Putamen (tissue), 1 donor: ENCODE measurements around the gene ATP5PB.

Source experiments
- DNase-seq: peaks from one replicate; pipeline ENCODE4 v3.0.0-alpha.2; 2016; ENCODE audit warnings: low spot score

The ATP5PB gene

DNA sequence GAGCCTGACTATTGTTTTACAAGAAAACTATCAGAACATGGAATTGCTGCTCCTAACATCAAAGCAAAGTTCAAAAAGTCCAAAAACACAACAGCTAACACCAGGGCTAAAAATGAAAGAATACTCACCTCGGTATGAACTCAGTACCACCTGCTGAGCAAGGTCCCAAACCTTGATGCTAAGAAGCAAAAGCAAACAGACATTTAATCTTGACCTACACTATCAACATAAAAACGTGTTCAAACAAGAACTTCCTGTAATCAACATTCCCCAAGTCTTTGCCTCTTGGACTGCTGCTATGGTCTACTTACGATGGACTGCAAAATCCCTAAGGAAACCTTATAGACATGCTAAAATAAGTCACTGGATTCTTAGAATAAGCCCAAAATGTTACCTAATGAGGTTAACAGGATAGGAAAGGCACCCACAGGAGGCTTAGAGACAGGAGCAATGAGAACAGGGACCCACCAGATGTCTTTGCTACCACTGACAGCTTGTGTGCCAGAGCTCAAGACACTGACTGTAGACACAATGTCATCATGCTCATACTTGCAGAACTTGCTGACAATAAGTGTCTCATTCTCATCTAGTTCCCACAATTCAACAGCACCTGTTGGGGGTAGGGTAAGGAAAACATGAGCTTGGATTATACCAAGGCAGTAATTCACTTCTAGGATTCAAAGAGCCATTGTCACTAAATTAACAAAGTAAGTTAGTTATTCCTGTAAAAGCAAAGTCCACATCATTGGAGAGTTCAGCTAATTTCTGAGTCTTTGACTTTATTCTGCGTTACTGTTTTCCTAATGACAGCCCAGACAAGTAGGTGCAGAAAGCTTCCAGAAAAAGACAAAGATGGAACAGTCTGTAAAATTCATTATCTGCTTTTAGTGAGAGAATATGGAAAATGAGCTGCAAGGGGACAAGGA, 2.0 kb upstream of the ATP5PB start:
- no peak for DNase-seq

DNA sequence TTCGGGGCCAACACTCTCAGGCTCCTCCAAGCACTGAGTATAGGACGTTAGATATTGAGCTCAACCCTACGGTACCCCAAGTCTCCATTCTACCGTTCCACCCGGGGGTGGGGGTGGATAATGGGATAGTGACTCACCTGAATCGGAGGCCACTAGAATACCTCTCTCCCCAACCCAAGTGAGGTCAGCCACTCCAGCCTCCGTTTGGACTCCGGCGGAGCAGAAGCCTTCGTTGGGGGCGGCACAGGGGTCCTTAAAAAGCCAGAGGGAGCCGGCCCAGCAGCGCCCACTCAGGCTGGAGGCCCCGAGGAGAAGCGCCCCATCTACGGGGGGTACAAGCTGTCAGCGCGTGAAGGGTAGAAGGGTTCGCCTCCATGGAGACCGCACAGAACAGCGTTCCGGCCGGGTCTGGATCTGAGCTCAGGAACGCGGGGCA, 764 bp upstream of the ATP5PB start:
- no peak for DNase-seq

DNA sequence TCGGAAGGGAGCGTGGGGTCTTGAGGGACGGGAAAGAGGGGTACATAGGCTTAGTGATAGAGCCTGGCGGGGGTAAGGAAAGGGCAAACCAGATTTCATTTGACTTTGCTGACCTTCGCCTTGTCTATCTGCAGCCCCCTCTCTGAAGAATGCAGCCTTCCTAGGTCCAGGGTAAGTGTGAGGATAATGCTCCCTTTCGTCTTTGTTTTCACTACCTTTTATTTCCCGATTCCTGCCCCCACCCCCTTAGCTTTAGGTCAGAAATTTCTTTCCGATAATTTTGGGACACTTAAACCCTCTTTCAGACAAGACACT, 396 bp downstream of the ATP5PB start:
- DNase-seq, result no peak

DNA sequence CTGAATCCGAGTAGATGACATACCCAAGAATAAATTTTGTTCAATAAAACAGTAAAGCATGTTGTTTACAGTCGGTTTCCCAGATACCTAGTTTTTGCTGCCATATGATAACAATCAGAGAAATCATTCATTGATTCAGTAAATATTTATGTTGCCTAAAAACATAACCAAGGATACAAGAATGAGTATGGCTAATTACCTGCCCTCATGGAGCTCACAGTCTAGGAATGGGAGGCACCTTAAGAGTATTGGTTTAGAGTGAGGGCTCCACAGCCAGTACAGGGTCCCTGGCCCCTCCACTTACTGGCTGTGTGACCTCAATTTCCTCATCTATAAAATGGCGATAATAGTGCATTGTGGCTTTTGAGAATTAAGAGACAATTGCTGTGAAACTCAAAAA, 921 bp downstream of the ATP5PB start:
- DNase-seq, result no peak

DNA sequence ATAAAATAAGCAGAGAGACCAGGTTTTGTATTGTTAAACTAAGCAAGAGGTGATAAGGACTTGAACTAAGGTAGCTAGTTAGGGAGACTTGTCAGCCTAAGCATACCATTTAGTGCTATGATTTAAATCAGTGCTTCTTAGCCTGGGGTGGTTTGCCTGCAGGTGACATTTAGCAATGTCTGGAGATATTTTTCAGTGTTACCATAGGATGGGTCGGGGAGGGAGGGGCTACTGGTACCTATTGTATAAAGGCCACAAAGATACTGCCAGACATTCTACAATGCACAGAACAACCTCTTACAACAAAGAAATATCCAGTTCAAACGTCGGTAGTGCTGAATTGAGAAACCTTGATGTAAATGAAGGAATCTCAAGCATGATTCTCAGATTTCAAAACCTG, 3.3 kb downstream of the ATP5PB start:
- no peak for DNase-seq

DNA sequence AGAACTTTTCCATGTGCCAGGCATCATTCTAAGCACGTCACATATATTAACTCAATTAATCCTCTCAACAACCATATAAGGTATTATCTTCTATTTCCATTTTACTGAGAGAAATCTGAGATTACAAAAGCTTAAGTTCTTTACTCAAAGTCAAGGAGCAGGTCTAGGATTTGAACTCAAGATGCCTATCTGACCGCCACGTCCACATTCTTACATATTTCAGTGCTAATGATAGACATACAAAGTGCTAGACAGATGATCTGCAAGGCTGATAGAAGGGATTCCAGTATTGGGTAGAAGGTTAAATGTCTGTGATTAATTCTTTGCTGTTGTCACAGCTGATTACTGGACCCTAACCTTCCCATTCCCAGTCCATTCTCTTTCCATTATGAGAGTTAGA, 4.4 kb downstream of the ATP5PB start:
- no peak for DNase-seq

DNA sequence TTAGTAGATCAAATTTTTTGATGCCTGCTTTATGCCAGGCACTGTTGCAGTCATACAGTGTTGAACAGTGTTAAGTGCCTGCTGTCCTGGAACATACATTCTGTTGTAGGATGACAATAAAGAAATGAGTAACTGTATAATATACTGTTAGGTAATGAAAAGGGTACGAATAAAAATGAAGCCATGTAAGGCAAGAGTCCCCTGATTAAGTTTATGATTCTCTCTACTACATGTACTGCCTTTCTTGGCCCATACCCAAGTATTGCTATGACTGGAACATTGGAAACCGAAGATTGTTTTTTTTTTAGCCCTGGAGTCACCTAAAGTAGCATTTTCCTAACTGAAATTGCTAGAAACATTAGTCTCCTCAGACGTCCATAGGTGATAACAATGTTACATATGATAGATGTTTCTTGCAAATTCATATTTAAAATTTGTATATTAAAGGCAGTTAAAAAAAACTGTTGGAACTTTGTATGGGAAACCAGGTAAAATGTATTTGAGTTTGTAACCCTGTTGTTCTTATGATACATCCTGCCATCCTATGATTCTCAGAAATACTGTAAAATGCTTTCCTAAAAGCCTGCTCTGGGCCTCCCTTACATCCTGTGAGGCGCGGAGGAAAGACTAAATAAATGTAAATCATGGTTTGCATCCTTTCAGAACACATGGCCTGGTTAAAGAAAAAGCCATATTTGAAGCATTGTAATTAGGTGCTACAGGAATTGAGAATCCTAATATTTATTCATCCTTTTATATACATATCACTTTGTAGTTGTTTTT, 5.8 kb downstream of the ATP5PB start:
- DNase-seq, result no peak

DNA sequence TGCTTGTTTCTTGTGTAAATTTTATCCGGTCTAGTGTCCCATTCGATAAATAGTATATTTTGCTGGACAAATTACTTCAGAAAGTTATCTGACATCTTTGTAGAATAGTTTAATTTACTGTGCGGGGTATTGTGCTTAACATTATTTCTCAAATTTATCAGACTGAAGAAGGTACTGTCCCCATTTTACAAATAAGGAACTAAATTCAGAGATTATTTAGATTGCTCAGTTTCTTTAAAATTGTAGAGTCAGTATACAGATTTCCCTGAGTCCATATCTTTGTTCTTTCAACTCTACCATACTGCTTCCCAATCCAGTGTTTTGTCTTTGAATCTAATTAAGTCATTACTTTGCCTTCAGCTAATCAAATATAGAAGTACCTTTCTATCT, 6.4 kb downstream of the ATP5PB start:
- DNase-seq, result no peak

DNA sequence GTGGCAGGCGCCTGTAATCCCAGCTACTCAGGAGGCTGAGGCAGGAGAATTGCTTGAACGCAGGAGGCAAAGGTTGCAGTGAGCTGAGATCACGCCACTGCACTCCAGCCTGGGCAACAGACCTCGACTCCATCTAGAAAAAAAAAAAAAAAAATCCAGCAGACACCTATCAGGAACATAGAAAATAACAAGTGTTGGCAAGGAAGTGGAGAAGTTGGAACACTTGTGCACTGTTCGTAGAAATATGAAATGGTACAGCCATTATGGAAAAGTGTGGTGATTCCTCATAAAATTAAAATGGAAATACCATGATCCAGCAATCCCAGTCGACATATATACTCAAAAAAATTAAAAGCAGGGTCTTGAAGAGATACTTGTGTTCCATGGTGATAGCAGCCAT, 12.5 kb downstream of the ATP5PB start:
- no peak for DNase-seq

DNA sequence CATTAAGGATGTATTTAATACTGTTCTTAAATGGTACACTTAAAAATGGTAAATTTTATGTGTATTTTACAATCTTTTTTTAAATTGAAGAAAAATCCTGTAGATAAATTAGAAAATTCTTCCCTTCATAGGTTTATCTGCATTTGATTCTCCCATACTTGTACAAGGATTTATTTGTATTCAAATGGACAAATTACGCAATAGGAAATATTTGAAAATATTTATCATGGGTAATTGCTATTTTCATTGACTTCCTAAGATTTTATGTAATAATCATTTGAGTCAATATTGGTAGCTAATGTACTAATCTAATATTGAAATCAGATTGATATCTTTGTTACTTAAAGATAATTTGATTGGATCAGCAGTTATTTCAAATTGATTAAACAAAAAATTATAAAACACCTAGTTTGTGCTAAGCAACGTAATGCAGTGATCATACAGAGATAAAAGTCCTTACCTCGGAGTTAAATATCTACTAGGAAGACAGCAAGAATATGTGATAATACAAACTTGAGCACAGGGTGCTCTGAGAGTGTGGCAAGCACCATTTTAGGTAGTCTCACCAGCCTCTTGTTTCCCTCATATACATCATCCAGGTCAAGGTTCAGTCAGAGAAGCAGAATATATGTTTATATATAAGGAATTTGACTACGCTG, 13.2 kb downstream of the ATP5PB start:
- DNase-seq, result no peak

DNA sequence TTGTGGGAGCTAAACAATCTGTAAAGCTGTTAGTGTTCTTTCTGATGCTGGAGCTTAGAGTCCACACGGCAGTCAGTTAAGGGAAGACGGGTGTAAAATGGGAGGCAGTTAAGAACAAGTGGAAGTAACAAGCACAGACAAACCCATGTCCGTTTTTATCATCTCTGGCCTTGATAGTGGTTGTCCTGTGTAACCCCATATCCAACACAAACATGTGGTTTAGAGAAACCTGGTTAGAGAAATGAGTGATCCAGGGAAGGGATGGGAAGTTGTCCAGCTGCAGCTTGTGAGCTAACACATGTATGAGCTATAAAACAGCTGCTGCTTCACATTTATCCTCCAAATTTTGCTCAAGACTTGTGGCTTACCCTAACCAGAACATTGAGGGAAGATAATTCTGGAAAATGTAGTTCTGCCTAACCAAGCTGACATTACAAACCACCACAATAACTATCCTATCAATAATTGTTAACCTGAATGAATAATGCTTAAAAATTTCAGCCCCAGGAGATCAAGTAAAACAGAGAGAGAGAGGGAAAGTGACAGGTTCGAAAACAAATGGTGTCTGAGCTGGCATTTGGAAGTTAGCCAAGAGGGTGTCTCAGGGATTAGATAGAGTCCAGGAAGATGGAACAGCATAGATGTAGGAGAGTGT, 13.9 kb downstream of the ATP5PB start:
- no peak for DNase-seq

DNA sequence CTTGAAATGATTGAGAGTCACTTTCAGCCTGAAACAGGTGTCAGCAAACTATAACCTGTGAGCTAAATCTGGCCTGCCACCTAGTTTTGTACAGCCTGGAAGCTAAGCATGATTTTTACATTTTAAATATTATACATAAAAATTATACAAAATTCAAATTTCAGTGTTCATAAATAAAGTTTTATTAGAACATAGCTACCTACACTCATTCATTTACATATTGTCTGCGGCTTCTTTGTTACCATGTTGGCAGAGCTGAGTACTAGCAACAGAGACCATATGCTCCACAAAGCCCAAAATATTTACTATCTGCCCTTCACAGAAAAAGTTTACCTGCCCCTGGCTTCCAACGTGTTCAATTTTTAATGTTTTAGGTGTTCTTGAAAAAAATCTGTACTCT, 16.5 kb downstream of the ATP5PB start:
- DNase-seq, result no peak

DNA sequence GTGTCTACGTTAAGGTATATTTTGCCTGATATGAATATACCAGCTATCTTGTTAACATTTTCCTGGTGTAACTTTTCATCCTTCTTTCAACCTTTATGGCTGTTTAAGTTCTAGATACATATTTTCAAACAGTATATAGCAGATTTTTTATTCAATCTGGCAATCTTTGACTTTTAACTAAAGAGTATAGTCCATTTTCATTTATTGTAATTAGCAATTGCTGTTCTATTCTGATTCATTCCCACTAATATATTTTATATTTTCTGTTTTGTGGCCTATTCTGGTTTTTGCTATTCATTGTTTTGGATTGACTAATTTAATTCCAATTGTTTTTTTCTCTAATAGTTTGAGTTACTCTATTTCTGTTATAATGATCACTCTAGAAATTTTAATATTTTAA, 17.2 kb downstream of the ATP5PB start:
- DNase-seq, result no peak

DNA sequence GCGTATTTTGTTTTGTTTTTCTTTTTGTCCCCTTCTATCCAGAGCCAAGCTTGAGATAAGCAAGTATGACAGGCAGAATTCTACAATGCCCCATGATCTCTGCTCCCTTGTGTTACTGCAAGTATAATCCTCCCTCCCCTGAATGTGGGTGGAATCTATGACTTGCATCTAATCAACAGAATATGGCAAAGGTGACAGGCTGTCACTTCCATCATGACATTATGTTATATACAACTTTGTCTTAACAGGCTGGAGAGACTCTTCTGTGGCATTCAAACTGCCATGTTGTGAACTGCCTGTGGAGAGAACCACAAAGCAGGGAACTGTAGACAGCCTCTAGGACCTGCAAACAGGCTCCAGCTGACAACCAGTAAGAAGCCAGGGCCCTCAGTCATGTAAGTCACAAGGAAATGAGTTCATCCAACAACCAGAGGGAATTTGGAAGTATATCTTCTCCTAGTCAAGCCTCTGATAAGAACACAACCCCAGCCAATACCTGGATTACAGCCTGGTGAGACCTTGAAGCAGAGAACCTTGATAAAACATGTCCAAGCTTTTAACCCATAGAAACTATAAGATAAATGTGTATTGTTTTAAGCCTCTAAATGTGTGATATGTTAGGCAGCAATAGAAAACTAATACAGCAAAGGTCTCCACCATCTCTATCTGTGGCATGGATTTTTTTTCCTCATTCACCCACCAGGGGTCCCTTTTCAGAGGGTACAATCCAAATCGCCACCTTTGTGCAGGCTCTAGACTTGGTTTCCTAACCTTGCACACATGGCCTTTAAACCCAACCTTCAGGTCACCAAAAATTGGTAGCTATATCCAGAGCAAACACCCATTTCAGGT, 18.8 kb downstream of the ATP5PB start:
- no peak for DNase-seq

DNA sequence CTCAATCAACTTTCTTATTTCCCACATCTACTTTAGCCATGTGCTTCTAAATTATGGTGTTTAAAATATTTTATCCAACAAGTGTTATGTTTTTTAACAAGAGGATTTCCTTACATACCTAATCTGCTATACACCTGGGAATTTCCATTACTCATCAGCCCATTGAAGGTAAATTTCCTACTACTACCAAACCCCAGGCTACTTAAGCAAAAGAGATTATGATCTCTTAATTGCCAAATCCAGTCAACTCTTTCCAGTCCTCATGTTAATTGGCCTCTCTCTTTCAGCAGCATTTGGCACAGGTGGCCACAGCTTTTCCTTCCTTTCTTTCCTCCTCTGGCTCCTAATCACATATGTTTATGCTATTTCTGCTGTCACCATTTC, 19.4 kb downstream of the ATP5PB start:
- DNase-seq, result no peak

DNA sequence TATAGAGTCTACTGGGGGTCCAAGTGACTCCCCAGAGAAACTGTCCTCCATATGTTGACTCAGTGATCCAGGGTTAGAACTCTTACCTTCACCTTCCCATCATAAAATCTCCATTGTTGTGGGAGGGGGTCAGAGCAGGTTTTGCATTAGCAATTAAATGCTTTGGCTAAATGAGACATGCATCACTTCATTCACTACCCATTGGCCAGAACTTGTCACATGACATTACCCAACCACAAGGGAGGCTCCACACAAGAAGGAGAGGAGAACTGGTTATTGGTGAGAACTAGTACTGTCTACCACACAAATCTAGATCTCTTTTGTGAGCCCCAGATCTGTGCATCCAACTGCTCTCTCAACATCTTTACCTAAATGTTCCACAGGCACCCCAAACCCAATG, 20.3 kb downstream of the ATP5PB start:
- no peak for DNase-seq

DNA sequence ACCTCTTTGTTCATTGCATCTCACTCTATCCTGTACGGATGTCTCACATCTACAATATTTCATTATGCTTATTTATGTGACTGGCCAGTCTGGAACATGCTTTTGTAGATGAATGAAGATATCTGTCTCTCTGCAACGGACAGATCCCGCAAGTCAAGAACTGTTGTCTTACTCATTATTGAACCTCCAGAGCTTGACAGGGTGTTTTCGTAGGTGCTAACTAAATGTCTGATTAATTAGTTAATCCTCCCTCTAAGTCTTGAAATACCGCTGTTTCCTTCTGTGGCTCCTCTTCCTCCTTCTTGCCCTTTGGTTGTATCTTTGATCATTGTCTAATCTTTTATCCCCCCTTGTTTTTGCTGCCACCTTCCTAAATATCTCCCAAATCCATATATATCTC, 21.3 kb downstream of the ATP5PB start:
- DNase-seq, result no peak

DNA sequence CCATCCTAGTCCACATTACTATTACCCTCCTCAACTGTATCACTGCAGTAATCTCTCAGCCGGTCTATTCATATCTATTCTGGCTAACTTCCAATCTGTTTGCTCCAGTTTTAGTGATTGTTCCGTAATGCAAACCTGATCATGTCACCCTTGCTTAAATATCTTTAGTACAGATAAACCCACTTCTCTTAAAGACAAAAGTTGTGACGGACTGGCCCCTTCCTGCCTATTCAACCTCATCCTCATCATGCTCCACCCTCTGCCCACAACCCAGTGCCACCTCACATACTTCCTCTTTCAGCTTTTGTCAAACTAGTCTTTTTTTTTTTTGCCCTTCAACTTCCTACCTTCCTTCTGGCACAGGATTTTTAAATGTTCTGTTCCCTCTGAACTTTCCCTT, 21.7 kb downstream of the ATP5PB start:
- DNase-seq, result peak; percentile 51

DNA sequence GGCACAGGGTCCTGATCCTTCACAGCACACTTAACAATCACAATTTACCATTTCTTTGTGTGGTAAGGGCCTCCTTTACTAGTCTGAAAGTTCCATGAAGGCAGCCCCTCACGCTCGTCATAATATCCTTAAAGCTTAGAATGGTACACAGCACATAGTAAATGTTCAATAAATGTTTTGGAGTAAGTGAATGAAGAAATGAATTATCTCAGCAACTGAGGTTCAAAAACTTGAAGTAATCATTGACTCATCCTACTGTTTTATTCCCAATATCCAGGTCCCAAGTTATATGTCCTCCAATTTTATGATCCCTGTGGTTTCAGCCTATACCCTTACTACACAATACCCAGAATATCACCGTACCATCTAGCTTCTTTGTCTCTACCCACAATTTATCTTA, 22.3 kb downstream of the ATP5PB start:
- DNase-seq, result no peak

DNA sequence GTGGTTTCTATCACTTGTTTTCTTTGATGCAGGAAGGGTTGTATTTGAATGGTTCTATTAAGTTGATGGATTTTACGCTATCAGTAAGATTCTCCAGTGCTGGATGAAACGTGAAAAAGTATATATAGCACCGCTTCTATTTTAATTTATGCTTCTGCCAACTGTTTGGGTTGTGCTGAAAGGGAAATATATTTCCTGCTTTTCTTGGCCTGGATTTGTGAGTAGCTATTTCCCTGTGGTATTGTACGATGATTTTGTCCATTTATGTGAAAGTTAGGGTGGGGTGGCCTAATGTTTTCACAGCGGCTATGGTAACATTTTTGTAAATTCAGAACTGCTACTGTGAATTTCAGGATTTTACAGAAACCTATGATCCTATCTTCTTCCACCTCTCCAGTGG, 24.8 kb downstream of the ATP5PB start:
- DNase-seq, result no peak

DNA sequence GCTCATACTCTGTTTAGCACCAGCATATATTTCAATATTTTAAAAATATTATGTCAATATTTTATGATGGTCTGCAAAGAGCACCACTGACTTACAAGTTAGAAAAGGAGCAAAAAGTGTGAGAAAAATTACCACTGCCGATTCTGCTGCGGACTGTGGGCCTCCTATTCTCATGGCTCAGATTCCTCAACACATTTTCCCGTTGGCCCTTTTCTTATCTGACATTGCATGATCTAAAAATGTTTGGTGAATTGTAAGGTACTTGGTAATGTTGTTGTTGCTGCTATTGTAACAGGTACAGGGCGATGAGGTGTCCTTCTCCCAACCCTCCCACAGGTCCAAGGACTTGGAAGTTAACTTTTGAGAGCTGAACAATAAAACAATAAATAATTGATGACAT, 25.3 kb downstream of the ATP5PB start:
- DNase-seq, result no peak

DNA sequence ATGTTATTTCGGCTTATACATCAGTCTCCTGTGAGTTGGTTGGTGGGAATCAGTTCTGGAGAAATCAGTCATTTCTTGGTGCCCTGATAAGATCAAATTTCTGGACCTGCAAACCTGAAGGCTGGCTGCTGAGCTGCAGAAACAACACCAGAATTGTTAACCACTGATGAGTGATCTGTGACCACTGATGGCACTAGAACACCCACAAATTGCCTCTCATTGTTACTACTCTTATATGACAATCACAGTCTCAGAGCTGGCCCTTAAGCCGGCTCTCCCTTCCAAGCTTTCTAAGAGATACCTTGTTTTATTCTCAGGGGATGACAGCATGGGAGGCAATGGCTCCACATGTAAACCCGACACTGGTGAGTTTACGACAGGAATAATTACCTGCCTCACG, 26.4 kb downstream of the ATP5PB start:
- no peak for DNase-seq
